NCI-H2227 treated with DMSO at 0.1 percent for 48 hours (cell line): ENCODE results near the gene HLX.

Experiments used
- DNase-seq: peaks from one replicate; lab custom pipeline; 2025; lab: John Stamatoyannopoulos, UW

Gene HLX, protein sequence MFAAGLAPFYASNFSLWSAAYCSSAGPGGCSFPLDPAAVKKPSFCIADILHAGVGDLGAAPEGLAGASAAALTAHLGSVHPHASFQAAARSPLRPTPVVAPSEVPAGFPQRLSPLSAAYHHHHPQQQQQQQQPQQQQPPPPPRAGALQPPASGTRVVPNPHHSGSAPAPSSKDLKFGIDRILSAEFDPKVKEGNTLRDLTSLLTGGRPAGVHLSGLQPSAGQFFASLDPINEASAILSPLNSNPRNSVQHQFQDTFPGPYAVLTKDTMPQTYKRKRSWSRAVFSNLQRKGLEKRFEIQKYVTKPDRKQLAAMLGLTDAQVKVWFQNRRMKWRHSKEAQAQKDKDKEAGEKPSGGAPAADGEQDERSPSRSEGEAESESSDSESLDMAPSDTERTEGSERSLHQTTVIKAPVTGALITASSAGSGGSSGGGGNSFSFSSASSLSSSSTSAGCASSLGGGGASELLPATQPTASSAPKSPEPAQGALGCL

DNA sequence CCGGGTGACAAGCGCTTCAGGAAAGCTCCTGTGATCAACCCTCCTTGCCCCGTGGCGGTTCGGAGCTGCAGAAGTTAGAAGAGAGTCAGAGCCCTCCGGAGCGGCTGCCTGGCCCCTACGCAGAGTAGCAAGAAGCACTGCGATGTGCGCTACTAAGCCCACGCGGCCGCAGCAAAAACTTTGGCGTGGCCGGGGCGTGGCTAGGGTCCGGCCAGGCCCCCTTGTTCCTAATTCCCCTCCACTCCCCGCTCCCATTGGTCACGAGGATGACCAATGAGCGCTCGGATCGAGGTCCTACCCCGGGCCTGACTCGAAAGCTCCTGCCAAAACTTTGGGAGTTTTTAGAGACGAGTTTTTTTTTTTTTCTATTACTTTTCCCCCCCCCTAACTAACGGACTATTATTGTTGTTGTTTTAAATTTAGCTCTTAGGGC is at the start of gene HLX:
Gene HLX (plus strand): TSS at position 368 of the 433 bp plus-strand sequence. CDS start 415 bp downstream, outside the sequence.
- DNase-seq, result peak; percentile 12

DNA sequence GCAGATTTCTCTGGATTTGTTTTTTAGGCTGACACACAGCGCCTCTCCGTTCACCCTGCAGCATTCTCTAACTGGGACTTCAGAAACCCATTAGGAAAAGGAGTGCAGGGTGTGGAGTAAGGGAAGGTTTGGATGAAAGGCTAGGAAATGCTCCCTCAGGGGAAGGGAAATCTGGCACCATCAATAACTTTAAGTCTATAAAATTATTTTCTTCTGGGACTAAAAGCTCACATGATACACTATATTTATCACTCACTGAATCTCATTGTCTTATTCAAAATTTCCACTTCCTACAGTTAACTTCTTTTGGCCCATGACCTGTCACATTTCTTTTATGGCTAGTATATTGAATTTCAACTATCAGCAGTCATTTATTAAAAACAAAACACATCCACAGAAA is 45.8 kb upstream of the HLX start:
- DNase-seq, result no peak

DNA sequence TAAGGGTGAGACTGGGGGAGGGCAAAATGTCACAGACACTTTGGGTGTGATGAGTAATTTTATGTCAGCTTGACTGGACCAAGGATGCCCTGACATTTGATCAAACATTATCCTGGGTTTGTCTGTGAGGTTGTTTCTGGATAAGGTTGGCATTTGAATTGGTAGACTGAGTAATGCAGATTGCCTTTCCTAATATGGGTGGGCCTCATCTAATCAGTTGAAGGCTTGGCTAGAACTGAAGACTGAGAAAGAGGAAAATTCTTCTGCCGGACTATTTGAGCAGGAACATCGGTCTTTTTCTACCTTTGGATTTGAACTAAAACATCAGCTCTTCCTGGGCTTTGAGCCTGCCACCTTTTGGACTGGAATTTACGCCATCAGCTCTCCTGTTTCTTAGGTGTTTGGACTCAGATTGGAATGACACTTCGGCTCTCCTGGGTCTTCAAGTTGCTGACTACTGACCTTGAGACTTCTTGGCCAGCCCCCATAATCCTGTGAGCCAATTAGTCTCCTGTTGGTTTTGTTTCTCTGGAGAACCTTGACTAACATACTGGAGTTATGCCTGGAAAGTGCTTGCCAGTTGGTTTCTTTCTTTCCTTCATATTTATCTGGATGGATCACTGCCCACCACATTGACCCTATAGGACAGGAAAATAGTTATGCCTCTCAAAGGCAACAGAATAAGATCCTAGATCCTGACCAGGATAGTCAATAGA is 44.9 kb upstream of the HLX start:
- DNase-seq, result no peak

DNA sequence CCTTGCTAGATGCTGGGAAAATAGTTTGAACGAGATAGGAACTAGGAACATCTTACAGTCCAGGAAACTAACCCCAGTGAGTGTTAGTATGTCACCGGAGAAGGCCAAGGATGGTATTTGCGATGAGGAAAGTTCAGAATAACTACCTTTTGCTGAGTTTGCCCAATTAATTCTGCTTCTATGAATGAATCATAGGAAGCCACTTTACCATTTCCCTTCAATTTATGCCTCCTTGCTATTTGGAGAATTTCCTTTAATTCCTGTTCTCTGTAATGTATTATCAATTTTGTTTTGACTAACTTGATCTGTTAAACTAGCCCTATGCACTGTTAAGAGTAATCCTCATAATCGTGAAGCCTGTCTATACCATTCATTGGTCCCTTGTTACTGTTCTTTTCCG is 40.7 kb upstream of the HLX start:
- DNase-seq, result no peak

DNA sequence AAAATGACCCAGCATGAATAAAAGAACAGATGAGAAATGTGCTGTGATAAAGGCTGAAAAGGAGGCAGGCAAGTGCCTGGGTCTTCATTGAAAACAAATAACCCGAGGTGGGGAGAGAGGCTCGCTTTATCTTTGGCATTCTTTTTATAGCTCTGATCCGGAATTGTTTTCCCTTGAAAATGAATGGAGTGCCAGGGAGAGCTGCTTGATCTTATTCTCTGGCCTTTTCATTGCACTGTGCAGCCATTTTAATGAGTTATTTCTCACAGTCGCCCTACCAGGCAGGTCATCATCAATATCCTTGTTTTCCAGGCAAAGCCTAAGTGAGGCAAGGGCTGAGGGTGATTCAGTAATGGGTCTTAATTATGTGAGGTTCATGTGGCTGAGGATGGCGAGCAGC is 39.8 kb upstream of the HLX start:
- DNase-seq, result no peak

DNA sequence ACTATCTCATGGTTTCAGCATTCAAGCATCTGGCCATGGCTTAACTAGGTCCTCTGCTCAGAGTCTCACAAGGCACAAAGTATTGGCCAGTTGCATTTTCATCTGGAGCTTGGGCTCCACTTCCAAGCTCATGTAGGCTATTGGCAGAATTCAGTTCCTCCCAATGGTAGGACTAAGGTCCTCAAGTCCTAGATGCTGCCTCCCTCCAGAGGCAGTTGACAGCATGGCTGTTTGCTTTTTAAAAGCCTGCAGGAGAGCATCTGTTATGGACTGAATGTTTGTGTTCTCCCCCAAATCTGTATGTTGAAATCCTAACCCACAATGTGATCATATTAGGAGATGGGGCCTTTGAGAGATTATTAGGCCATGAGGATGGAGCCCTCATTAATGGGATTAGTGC is 38.0 kb upstream of the HLX start:
- DNase-seq, result no peak

DNA sequence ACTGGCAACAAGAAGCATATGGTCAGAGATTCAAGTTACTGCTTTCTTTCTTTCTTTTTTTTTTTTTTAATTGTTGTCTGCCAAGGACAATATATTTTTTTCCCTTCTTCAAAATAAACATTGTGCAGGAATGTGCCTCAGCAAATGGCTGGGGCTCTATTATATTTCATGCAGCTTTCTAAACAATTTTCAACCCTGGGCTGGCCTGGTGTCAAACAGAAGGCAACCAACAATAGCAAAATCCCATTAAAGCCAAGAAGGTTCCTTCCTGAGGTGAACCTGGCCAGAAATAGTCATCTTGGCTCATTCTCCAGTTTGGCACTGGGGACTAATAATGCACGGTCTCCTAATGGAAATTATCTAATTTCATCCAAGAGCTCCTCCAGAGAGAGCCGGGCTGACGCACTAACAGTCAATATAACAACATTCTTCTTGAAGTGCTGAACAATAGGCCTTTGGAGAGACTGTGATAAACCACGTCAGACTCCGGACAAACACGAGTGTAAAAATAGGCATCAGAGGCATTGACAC is 35.7 kb upstream of the HLX start:
- no peak for DNase-seq

DNA sequence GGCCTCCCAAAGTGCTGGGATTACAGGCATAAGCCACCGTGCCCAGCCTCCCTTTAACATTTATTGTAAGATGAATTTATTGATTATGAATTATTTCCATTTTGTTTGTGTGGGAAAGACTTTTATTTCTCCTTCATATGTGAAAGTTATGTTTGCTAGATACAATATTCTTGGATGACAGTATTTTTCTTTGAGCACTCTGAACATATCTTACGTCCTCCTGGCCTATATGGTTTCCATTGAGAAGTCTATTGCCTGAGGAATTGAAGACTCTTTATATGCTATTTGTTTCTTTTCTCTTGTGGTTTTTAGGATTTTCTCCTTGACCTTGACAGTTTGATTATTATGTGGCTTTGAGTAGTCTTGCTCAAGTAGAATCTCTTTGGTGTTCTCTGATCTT is 26.8 kb upstream of the HLX start:
- no peak for DNase-seq

DNA sequence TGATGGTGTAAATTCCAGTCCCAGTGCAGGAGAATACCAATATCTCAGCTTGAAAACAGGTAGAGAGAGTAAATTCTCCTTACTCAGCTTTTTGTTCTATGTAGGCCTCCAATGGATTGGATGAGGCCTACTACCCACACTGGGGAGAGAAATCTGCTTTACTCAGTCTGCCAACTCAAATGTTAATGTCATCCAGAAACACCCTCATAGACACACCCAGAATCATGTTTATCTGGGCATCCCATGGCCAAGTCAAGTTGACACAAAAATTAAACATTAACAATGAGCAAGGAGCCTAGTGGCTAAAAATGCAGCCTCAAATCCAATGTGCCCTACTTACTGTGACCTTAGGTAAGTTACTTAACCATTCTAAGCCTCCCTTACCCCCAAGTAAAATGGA is 6.9 kb upstream of the HLX start:
- DNase-seq, result no peak

DNA sequence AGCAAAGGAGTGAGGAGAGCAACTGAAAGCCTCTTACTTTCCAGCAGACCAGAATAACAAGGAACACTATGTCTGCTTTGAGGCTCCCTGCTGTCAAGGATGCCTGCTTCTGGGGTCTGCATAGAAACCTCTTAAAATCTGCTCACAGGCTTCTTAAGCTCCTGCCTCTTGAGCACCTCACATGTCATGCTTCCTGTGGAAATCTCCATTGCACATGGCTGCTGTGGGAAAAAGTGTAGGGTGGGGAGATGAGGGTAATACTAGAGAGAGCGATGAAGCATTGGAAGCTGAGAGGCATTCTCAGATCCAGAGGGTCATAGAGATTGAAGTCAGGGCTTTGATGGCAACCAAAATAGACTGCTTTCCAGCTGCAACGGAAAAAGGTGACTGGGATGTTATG is 6.2 kb upstream of the HLX start:
- DNase-seq, result no peak

DNA sequence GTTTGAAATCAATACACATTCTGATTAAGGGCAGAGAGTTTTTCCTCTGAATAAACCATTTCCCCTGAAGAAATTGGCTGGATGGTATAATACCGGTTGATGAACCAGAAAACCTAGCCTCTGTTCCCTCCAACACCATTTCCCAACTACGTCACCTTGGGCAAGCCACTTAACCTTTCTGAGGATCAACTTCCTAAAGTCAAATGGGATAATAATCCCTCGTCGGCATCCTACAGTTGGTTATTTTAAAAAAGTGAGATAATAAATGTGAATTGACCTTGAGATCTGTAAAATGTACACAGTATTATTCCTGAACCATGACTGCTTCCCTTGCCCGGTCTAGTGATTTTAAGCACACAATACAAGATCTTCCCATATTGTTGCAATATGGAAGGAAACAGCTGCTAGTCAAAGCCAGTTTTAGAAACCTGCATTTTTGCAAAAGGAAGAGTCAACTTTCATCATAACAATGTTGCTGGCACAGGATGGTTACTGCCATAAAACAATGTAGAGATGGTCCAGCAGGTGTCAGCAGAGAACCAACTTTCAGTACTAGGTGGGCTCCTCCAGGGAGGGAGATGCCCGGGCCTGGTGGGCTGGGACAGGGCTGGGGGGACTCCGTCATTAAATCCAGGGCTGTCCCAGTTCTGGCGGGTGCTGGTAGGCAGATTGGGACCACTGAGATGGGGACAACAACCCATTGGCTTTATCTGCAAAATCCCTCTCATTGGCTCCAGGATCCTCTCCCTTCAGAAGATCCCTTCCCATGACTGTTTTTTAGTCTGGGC is 5.2 kb upstream of the HLX start:
- peak; percentile 2 for DNase-seq

DNA sequence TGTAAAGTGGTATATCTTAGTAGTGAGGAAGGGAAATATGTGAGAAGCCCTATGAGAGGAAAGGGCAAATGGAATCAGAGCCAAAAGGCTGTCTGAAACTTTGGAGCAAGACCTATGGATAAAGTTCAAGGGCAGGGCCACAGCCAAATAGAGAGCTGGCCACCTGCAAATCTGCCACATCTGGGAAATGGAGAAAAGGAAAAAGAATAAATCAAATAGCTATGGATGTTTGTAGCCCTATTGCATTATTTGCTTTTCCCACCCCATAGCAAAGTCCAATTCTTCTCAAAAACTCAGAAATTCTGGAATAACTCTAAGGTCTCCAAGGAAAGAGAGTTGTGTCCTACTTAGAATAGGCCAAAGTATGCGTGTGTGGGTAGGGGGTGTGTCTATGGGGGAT is 4.0 kb upstream of the HLX start:
- DNase-seq, result no peak

DNA sequence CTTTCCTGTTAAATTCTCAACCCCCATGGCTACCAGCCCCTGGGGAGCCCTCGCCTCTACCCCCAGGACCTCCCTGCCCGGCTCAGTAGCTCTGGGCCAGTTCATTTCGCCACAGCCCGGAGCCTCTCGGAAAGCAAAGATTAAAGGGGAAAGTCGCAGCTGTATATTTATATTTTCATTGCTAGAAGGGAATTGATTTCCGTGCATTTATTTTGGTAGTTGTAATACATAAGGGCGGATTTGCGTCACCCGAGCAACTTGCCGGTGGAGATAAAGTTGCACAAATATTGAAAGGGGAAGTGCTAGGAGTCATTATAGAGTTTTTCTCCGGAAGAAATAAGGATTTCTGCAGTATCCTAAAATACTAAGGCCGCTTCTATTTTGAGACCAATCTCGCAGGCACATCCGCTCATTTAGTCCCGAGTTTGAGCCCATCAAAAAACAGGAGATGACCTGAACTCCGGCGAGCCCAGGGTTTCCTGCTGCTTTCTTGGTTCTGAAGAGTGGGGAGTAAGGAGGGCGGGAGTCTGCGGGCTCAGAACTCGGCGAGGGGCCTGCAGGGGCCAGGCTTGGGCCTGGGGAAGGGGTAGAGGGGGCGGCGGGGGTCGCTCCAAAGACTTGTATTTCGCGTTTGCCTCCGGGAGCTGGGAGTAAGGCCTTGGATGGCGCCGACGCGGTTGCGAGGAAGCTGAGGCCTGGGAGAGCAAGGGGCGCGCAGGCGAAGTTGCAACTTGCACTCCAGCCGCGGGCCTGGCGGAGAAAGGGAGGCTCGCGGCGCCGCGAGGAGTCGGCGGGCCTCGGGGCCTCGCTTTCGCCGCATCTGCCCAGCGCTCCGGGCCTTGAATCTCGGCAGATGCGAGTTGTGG is 2.5 kb upstream of the HLX start:
- no peak for DNase-seq

DNA sequence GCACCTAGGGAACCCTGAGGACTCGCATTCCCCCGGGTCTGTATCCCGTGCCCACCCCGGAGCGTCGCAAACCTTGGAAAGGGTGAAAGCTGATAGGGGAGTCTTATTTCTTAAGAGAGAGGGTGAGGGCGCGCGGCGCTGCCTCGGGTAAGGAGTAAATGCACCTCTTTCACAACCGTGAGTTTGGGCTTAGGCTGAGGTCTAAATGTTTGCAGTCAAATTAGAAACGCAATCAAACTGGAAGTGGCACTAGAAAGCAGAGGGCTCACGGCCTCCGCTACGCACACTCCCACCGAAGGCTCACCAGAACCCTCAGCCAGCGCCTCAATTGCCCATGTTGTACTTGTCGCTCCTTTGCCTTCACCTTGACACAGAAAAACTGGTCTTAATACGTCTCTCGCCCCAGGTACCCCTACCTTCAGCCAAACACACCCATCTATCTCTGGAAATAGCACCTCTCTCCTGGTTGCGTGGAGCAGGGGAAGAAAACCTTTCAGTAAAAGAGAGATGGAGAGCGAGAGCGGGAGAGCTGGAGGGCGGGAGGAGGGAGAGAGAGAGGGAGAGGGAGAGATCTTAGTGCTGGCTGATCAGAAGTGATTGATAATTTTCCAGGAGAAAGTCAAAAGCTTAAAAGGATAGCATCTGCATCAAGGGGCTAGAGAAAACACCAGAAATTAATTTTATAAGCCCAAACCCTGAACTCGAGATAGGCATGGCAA is 1.7 kb upstream of the HLX start:
- DNase-seq, result no peak

DNA sequence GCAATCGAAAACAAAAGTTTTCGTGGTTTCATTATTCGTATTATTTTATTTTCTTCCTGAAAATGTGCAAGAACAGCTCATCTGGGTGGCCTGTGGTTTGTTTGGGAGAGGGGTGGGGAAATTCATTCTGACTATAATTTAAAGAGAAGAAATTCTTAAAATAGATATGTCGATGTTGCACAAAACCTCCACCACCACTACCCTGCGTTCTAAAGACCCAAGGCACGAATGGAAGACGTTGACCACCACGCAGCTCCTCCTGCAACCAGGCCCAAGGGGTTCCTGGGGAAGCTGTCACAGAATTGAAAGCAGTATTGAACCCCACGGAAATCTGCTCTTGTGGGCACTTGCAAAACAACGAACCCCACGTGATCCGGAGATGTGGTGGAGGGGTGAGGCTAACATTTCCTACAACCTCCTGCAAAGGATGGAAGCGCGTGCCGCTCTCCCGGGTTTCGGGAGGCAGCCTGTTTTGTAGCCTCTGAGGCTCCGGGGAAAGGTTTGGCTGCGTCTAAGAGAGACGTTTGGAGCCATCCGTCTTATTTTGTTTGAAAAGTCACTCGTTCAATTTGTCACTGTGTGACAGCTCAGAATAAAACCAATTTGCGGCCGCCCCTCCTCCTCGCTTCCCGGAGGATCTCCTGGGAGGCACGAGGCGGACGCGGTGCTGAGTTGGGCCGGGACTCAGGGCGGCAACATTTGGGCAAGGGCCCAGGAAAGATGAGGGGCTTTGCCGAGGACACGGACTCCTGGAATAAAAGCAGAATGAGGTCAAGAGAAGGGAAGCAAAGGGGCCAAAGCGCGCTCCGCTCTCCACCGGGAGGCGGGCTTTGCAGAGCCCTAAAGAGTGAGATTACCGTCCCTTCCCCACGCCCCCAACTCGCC is 810 bp upstream of the HLX start:
- no peak for DNase-seq

DNA sequence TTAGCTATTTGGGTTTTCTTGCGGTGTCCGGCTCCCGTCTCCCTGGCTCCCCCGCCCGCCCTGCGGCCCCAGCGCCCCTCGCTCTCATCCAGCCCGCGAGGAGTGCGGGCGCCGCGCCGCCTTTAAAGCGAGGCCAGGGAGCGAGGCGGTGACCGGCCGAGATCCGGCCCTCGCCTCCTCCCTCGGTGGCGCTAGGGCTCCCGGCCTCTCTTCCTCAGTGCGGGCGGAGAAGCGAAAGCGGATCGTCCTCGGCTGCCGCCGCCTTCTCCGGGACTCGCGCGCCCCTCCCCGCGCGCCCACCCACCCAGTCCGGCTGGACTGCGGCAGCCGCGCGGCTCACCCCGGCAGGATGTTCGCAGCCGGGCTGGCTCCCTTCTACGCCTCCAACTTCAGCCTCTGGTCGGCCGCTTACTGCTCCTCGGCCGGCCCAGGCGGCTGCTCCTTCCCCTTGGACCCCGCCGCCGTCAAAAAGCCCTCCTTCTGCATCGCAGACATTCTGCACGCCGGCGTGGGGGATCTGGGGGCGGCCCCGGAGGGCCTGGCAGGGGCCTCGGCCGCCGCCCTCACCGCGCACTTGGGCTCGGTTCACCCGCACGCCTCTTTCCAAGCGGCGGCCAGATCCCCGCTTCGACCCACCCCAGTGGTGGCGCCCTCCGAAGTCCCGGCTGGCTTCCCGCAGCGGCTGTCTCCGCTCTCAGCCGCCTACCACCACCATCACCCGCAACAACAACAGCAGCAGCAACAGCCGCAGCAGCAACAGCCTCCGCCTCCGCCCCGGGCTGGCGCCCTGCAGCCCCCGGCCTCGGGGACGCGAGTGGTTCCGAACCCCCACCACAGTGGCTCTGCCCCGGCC is 492 bp downstream of the HLX start:
- DNase-seq, result no peak

DNA sequence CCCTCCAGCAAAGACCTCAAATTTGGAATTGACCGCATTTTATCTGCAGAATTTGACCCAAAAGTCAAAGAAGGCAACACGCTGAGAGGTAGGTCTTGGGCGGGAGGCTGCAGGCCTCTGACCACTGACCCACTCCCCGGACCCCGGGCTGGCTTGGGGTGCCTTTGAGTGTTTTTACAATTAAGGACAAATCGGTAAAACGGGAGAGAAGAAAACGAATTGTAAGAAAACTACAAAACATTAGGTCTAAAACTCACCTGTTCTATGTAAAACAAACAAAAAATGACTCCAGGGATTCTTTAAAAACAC is 1.1 kb downstream of the HLX start:
- no peak for DNase-seq

DNA sequence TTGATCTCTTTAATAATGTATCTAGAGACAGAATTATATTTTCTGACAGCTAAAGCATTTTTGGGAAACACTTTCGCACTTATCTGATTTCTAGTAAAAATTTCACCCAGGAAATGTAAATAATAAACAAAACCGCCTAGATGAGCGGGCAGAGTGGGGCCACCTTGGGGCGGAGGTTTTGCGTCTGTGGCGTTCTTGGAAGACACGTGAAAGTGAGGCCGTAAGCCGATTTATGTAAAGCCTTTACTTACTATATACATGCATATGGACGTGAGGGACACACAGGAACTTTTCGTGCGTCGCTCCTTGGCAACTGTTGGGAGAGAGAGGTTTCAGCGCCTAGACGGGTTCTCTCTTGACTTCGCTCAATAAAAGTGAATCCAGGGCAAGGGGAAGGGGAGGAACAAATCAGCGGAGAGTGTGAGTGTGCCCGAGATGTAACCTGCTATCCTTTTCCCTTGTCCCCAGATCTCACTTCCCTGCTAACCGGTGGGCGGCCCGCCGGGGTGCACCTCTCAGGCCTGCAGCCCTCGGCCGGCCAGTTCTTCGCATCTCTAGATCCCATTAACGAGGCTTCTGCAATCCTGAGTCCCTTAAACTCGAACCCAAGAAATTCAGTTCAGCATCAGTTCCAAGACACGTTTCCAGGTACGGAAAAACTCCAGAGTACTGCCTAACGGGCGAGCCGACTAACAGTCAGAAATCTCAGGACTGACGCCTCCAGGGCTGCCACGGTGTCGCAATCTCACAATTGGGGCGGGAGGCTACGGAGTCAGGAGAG is 1.7 kb downstream of the HLX start:
- no peak for DNase-seq
